HL-60 (cell line): ENCODE data around the gene IGSF6.

Source experiments
- DNase-seq, 2 experiments: peaks; one replicate each; pipeline ENCODE4 v3.0.0-alpha.2; 2010 to 2020; ENCODE audit warnings: low read depth in 1 of 2, low spot score in 1 of 2
- H3K27ac ChIP-seq: fragments of 250-450 bp; sonication (Bioruptor Pico); replicated peaks from 2 replicates; pipeline ENCODE4 v1.5.1; 2020; ENCODE audit warnings: mild to moderate bottlenecking, moderate library complexity
- H3K27me3 ChIP-seq: fragments of 250-450 bp; sonication (Bioruptor Pico); 2 replicates; pipeline ENCODE4 v1.5.1; 2021; ENCODE audit warnings: mild to moderate bottlenecking, moderate library complexity; ENCODE audit not compliant: insufficient read depth, poor library complexity, severe bottlenecking
- H3K4me3 ChIP-seq: replicated peaks from 2 replicates; pipeline ENCODE4 v1.5.1; 2011; ENCODE audit warnings: mild to moderate bottlenecking, control low read depth, low read length; ENCODE audit not compliant: insufficient read depth
- CTCF ChIP-seq: IDR thresholded peaks from one replicate; pipeline ENCODE4 v1.5.1; 2011; ENCODE audit warnings: low read length, control low read depth, inconsistent platforms; ENCODE audit not compliant: insufficient read depth
- GABPA ChIP-seq: IDR thresholded peaks from 2 replicates; pipeline ENCODE4 v1.6.1; 2012; ENCODE audit warnings: low read depth
- POLR2AphosphoS5 ChIP-seq: IDR thresholded peaks from 2 replicates; pipeline ENCODE4 v1.6.1; 2012; ENCODE audit warnings: low read depth
- REST ChIP-seq: IDR thresholded peaks from 2 replicates; pipeline ENCODE4 v1.6.1; 2012; ENCODE audit warnings: low read depth; ENCODE audit not compliant: insufficient replicate concordance
- SPI1 ChIP-seq: IDR thresholded peaks from 2 replicates; pipeline ENCODE4 v1.6.1; 2012; ENCODE audit warnings: low read depth, mild to moderate bottlenecking, borderline replicate concordance

Gene IGSF6

GRCh38 chr16:21619765-21620425 is 32.5 kb downstream of the IGSF6 start:
- no peak for DNase-seq
- TF ChIP-seq REST: no peak
- TF ChIP-seq GABPA: no peak
- no peak for TF ChIP-seq CTCF
- TF ChIP-seq POLR2AphosphoS5: no peak
- H3K27me3 ChIP-seq: no peaks in the 10 kb centered on the region
- H3K4me3 ChIP-seq: no peak overlapping the region
- no peak overlapping the region for H3K27ac ChIP-seq

GRCh38 chr16:21618281-21618680 is 34.1 kb downstream of the IGSF6 start:
- DNase-seq: no peak
- Histone ChIP-seq H3K4me3 (no peak overlapping the region), H3K27me3 (no peaks in the 10 kb centered on the region), H3K27ac (no peak overlapping the region)
- TF ChIP-seq POLR2AphosphoS5 (no peak), GABPA (no peak), SPI1 (no peak), REST (no peak), CTCF (no peak)

- no peak for DNase-seq
- Histone ChIP-seq H3K27ac (no peak overlapping the region), H3K27me3 (no peaks in the 10 kb centered on the region), H3K4me3 (no peak overlapping the region)
- no peak for TF ChIP-seq GABPA
- TF ChIP-seq CTCF: no peak
- no peak for TF ChIP-seq POLR2AphosphoS5
- no peak for TF ChIP-seq SPI1
- no peak for TF ChIP-seq REST
Observed at GRCh38 chr16:21617607-21618006, 34.8 kb downstream of the IGSF6 start.
